Stimulated activated CD8-positive, alpha-beta memory T cell treated with anti-CD3 and anti-CD28 coated beads, Interleukin-7, amount 100 ng/mL, for 24 hours (primary cell): ENCODE measurements around the gene GGT5.
"Not testable (repeated sequence)": the region's sequence is repeated elsewhere in the genome, so short reads cannot be mapped to it uniquely, and the experiment has no call there.

Experiments
- DNase-seq: peaks from one replicate; pipeline ENCODE4 v3.0.0-alpha.2; 2020; ENCODE audit warnings: low read depth

Gene GGT5

DNA sequence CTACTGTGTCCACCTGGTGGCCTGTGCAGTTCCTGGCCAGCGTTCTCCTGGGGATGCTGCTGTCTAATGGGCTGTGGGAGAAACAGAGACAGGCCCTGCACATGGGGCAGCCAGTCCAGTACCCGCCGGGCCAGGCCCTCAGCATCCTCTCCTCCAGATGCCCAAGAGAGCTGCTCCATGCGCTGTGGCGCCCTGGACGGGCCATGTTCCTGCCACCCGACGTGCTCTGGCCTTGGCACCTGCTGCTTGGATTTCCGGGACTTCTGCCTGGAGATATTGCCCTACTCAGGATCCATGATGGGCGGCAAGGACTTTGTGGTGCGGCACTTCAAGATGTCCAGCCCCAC is 62.0 kb downstream of the GGT5 start:
- DNase-seq: not testable (repeated sequence)

- DNase-seq: no peak
These were observed 62.6 kb downstream of the GGT5 start for GRCh38 chr22:24181996-24182899.

DNA sequence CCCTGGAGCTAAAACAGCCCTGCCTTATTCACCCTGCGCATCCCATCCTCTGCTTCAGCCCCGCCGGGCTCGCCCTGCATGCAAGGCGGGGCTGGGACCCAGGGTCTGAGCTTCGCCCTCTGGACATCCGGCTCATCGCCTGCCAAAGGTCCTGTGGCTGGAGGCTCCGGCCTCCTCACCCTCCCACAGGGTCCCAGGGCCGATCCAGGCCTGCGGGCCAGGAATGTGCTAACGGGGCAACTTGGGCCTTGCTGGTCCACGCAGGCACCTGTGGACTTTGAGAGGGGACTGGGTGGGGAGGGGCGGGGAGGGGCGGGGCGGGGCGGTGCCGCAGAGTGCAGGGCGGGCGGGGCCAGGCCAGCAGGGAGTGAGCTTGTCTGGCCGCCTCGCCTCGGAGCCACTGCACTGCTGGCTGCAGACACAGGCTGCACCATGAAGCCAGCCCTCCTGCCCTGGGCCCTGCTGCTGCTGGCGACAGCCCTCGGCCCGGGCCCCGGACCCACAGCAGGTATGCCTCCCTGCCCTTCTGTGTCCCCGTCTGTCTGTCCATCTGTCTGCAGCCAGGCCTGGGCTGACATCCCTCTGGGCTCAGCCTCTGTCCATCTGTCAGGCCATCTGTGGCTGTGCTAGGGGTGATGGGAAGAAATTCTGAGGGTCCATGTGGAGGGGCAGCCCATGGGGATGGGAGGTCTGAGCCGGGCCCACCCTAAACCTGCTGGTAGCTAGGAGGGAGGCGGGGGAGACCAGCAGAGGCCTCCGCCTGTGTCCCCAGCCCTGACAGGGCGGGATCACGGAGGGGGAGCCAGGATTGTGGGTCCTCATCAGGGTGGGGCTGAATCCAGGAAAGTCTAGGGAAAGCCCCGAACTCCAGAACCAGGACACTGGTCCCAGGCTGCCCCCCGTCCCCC is 63.5 kb downstream of the GGT5 start, which contains the start of gene SUSD2:
SUSD2 (plus strand) TSS at position 400 of the 908 bp plus-strand sequence; CDS start at position 433, 33 bp downstream.
- no peak for DNase-seq

DNA sequence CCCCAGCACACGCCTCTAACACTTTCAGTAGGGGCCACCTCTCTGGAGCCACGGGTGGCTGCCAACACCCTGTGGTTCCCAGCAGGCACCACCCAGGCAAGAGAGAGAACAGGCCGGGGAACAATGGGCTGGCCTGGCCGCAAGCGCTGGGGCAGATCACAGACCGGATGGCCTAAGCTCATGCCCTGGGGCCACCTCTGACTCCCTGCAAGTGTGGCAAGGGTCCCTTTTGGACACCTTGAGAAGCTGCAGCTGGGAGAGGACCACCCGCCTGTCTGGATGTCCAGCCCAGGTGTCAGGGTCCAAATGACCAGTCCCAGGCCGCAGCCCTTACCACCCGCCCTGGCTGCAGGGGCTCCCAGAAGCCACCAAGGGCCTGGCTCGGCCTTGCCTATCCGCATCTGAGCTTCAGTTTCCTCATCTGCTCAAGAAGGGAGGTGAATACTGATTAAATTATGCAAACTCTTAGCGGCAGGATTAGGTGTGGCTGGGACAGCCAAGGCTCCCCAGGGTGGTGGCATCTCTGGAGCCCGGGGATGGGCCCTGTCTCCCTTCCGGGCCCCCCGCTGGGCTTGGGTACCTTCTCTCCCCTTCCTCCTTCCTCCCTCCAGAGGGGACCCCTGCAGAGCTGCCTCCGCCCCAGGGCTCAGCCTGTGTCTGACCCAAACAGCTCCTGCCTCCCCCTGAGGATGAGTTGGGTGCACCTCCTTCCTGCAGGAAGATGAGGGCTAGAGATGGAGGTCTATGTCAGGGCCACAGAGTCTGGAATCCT is 64.4 kb downstream of the GGT5 start:
- DNase-seq: no peak

- no peak for DNase-seq
These were observed 65.2 kb downstream of the GGT5 start for GRCh38 chr22:24179478-24180210.

DNA sequence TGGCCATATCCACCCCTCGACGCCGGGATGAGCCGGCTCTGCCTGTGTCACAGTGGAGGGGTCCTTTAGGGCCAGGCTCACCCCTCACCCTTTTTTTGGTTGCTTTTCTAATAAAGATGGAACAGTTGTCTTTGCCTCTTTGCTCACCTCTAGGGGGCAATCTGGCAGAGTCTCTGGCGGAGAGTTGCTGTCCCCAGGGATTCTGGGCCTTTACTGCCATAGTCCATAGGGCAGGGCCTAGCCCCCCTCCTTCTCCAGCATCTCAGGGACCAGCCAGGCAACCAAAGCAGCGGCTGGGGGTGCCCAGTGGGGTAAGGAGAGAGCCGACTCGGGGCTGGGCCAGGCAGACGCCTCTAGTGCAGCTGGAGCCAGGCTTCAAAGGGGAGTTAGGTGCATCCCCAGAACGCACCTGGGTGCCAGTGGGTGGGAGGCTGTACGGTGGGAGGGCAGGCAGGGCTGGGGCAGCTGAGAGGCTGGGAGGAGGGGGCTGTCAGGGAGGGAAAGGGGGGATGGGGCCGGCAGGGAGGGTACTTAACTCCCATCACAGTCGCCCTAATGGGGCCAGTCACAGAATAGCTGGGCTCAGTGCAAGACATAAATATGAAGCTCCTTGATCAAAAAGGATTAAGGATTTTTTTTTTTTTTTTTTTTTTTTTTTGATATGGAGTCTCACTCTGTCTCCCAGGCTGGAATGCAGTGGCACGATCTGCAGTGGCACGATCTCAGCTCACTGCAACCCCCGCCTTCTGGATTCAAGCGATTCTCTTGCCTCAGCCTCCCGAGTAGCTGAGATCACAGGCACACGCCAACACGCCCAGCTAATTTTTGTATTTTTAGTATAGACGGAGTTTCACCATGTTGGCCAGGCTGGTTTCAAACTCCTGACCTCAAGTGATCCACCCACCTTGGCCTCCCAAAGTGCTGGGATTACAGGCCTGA is 66.1 kb downstream of the GGT5 start:
- no peak for DNase-seq

- DNase-seq: no peak
These were observed 66.9 kb downstream of the GGT5 start for GRCh38 chr22:24178021-24178431.

DNA sequence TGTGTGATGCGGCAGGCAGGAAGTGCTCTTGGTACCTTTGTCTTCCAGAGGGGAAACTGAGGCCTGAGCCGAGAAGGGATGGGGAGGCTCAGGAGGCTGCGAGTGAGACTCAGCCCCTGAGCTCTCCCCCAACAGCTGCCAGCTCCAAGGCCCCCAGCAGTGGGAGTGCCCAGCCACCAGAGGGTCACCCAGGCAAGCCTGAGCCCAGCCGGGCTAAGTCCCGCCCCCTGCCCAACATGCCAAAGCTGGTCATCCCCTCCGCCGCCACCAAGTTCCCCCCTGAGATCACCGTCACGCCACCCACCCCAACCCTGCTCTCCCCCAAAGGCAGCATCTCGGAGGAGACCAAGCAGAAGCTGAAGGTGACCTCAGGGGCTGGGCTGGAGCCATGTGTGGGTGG is 67.4 kb downstream of the GGT5 start:
- no peak for DNase-seq

DNA sequence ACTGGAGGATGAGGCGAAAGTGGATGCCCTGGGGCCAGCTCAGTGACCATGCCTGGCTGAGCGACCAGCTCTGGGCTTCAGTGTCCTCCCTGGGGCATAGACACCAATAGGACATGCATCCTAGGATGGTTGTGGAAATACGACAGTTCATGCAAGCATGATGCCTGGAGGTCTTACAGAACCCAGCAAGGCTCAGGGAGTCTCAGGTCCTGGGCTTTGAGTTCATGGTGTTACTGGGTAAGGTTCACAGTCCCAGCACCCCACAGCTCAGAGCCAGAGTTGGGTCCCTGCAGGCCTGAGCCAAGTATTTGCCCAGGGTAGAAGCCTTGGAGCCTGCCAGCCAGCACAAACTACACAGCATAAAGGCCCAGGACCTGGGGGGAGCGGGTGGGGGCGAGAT is 67.8 kb downstream of the GGT5 start:
- no peak for DNase-seq

DNA sequence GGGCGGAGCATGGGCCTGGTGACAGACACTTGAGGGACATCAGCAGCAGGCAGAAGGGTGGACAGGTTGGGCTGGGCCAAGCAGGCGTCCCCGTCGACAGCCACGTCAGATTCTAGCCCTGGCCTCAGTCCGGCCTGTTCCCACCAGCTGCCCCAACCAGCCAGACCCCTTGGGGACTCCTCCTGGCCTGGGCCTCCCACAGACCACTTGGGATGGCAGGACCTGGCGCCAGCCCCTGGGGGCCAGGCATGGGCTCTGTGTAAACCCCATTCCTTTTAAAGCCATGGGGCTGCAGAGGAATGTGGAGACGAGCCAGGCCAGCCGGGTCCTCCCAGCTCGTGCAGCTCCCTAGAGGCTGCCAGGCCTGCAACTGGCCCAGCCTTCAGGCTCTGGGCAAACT is 68.3 kb downstream of the GGT5 start:
- no peak for DNase-seq

GRCh38 chr22:24176040-24176439 is 68.8 kb downstream of the GGT5 start:
- no peak for DNase-seq

GRCh38 chr22:24175160-24175808 is 69.6 kb downstream of the GGT5 start:
- DNase-seq: no peak

- DNase-seq: no peak
These were observed 73.1 kb downstream of the GGT5 start for GRCh38 chr22:24171822-24172221.

- no peak for DNase-seq
These were observed 74.2 kb downstream of the GGT5 start for GRCh38 chr22:24170632-24171031.

GRCh38 chr22:24170188-24170587 is 74.7 kb downstream of the GGT5 start:
- DNase-seq: no peak
